Transverse colon (tissue), 4 donors: ENCODE results near the gene METTL24.

Experiments
- EP300 ChIP-seq: sonication (generic); formaldehyde crosslinking; IDR thresholded peaks from one replicate; pipeline ENCODE4 v1.6.1; 2017; ENCODE audit warnings: antibody characterized with exemption, low read depth
- POLR2A ChIP-seq: fragments of 450-650 bp; IDR thresholded peaks from one replicate; pipeline ENCODE4 v1.6.1; 2016; ENCODE audit warnings: antibody characterized with exemption, mild to moderate bottlenecking, moderate library complexity
- POLR2AphosphoS5 ChIP-seq, 3 donors: sonication (generic); formaldehyde crosslinking; IDR thresholded peaks; one replicate each; pipeline ENCODE4 v1.6.1; 2016; ENCODE audit warnings: antibody characterized with exemption in 3 of 3
- TF ChIP-seq, protein P1 (sequence below), 5 experiments: fragments of 200-600 bp in 3 of 5; fragments of 450-650 bp in 2 of 5; sonication (generic) in 3 of 5; IDR thresholded peaks; 1 replicate in 2 of 5; 2 replicates in 3 of 5; pipeline ENCODE4 v1.5.1; 2016 to 2017; ENCODE audit warnings: antibody characterized with exemption in 5 of 5, inconsistent platforms in 3 of 5, mild to moderate bottlenecking in 2 of 5, moderate library complexity in 1 of 5

DNA sequence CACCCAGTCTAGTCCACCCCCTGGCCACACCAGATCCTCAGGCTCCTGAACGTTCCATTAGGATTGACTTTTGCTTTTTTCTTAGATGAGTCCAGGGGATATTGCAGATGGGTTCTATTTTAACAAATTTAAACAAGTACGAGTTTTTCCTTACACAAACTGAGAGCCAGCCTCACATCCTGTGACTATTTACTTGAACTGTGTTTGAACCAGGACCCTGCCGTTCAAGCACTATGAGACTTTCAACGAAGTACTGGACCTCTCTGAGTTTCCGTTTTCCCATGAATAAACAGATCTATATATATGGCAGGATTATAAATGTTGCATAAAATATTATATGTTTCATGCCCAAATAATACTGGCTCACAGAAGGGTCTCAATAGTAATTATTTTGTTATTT lies 1.4 kb upstream of the METTL24 start:
- TF ChIP-seq POLR2A: no peak
- TF ChIP-seq, protein P1, sequence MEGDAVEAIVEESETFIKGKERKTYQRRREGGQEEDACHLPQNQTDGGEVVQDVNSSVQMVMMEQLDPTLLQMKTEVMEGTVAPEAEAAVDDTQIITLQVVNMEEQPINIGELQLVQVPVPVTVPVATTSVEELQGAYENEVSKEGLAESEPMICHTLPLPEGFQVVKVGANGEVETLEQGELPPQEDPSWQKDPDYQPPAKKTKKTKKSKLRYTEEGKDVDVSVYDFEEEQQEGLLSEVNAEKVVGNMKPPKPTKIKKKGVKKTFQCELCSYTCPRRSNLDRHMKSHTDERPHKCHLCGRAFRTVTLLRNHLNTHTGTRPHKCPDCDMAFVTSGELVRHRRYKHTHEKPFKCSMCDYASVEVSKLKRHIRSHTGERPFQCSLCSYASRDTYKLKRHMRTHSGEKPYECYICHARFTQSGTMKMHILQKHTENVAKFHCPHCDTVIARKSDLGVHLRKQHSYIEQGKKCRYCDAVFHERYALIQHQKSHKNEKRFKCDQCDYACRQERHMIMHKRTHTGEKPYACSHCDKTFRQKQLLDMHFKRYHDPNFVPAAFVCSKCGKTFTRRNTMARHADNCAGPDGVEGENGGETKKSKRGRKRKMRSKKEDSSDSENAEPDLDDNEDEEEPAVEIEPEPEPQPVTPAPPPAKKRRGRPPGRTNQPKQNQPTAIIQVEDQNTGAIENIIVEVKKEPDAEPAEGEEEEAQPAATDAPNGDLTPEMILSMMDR (IDR thresholded peaks at IDR 0.05): no peak
- no peak for TF ChIP-seq EP300
- no peak for TF ChIP-seq POLR2AphosphoS5 (IDR thresholded peaks at IDR 0.05)
